Germinal center (tissue), 1 donor: ENCODE results near the gene HOXB2.

Source experiments
- DNase-seq: peaks from one replicate; pipeline ENCODE4 v3.0.0; 2012; ENCODE audit warnings: mixed read lengths, low spot score

HOXB2 gene

GRCh38 chr17:48565925-48566710, 21.2 kb upstream of the HOXB2 start:
- no peak for DNase-seq

DNA sequence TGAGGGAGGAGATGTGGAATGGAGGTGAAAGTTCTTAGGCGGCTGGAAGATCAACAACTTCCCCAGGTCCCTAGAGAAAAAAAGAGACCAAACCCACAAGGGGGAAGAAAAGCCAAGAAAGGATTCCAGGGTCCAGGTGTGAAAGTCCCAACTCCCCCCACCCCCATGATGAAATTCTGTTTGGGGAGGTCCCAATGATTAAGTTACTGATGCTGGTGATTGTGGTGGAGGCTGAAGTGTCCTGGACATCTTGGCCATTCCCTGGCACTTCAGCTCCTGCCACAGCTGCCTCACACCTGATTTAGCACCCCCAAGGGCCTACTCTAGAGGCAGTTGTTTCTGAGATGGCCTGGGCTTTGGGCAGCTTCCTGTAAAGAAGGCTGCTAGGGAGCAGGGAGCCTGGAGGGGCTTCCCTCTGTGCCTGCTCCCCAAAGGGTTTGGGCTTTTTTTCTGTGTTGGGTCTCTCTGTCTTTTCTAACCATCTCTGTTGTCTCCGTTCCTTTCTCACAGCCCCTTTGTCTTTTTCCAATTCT, 20.2 kb upstream of the HOXB2 start:
- no peak for DNase-seq

GRCh38 chr17:48564188-48565021, 19.5 kb upstream of the HOXB2 start:
- DNase-seq: no peak

- DNase-seq: no peak
These were observed 18.9 kb upstream of the HOXB2 start for GRCh38 chr17:48563867-48564187.

DNA sequence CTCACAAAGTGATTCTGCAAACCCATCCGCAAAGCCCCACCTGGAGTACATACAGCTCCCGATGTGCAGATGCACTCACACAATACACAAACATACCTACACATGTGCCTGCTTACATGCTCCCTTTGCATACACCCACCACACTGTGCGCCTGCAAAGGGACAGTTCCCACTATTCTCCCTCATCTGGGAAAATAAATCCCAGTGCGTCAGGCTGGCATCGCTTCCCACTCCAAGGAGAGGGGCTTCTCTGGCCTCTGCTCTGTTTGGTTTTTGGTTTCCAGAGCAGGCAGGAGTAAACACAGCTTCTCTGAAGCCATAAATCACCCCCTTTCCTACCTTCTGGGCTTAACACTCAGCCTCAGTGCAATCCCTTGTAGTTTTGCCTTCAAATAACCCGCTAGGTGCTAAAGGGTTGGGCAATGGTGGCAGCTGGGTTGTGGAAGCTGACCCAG, 18.5 kb upstream of the HOXB2 start:
- no peak for DNase-seq

GRCh38 chr17:48562934-48563333, 18.0 kb upstream of the HOXB2 start:
- no peak for DNase-seq

DNA sequence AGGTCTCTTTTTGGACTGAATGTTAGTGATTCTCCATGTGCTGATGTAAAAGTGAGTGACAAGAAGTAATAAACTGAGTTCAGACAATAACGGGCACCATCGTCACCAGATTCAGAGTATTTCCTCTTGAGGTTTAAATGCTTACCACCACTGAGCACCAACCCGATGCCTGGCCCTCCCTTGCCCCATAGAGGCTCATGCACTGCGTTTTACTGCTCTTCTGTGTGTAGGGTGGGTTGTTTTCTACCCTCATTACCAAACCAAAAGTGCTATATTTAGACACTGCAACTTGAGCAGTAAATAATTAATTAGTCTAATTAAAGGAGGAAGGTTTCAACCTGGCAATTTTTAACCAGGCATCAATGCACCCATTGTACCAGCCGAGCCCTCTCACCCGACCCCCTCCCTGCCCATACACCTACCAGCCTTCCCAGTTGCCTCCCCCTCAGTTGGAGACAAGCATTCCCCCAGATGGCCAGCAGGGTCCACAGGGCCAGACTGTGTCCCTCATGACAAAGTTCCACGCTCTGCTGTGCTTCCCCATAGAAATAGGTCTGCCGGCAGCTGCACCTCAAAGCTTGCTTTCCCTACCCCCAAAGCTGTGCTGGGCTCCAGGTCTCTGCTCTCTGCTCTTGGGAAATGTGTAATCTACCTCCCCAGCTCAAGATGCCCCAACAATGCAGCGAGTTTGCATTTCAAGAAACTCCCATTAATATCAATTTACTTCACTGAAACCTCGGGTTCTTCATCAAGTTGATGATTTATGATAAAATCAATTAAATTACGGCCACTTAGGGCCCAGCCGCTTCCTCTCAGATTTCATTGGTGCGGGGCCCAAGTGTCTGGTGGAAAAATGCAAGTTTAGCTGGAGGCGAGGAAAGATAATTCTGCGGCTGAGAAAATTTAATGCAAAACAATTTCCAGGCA, 17.2 kb upstream of the HOXB2 start:
- DNase-seq: no peak

GRCh38 chr17:48559840-48560817, 15.2 kb upstream of the HOXB2 start:
- no peak for DNase-seq

DNA sequence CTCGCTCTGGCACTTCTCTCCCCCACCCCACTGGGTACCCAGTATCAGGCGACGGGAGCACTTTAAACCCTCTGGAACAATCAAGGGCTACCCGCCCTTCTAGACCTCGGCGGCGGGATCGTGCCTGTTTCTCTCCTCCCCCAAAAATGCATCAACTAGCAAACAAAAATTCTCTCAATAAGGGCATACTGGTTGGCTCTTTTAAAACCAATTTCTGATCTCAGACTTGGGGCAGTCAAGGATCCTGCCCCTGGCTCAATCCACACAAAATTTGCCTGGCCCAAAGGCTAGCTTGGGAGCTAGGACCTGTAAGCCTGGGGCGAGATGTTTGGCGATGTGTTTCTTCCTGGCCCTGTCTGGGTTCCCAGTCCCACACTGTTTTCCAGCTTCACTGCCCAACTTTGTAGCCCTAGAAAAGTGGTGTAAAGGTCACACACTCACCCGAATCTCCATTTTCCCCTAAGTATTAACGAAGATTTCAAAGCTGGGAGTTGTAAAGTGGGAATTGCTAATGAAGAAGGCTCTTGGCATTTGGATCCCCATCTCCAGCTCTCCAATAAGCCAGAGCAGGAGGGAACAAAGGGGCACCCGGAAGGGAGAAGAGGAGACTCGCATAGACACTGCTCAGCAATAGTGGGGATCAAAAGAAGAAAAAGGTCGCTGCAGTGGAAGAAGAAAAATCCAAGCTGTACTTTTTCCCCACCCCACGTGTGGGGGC, 14.4 kb upstream of the HOXB2 start:
- DNase-seq: no peak

- DNase-seq: no peak
These were observed 13.9 kb upstream of the HOXB2 start for GRCh38 chr17:48558831-48559121.

GRCh38 chr17:48558057-48558830, 13.3 kb upstream of the HOXB2 start:
- DNase-seq: no peak

- no peak for DNase-seq
These were observed 11.9 kb upstream of the HOXB2 start for GRCh38 chr17:48556576-48557401.

- DNase-seq: no peak
These were observed 11.3 kb upstream of the HOXB2 start for GRCh38 chr17:48556229-48556575.

GRCh38 chr17:48555258-48556228, 10.6 kb upstream of the HOXB2 start:
- DNase-seq: no peak

GRCh38 chr17:48554412-48555257, 9.7 kb upstream of the HOXB2 start:
- no peak for DNase-seq

GRCh38 chr17:48553826-48554225, 8.9 kb upstream of the HOXB2 start:
- DNase-seq: no peak

- no peak for DNase-seq
These were observed 8.3 kb upstream of the HOXB2 start for GRCh38 chr17:48553190-48553547.
